Measurements from ENCODE around the gene TNF.

Gene TNF

DNA sequence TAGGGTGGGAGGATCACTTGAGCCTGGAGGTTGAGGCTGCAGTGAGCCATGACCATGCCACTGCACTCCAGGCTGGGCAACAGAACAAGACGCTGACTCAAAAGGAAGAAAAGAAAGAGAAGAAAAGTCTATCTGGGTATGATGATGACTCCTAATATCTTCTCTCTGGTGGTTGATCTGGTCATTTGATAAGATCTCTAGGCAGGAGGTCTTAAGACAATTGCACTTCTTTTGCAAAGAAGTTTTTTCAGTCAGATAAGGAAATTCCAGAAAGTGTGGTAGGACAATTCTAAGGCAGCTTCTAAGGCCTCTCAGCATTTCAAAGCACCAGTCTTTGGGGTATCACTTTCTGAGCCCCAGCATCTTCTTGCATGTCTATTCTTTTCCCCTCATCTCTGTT is 32.0 kb downstream of the TNF start:
- TF ChIP-seq, protein P1, sequence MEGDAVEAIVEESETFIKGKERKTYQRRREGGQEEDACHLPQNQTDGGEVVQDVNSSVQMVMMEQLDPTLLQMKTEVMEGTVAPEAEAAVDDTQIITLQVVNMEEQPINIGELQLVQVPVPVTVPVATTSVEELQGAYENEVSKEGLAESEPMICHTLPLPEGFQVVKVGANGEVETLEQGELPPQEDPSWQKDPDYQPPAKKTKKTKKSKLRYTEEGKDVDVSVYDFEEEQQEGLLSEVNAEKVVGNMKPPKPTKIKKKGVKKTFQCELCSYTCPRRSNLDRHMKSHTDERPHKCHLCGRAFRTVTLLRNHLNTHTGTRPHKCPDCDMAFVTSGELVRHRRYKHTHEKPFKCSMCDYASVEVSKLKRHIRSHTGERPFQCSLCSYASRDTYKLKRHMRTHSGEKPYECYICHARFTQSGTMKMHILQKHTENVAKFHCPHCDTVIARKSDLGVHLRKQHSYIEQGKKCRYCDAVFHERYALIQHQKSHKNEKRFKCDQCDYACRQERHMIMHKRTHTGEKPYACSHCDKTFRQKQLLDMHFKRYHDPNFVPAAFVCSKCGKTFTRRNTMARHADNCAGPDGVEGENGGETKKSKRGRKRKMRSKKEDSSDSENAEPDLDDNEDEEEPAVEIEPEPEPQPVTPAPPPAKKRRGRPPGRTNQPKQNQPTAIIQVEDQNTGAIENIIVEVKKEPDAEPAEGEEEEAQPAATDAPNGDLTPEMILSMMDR (IDR thresholded peaks at IDR 0.05), result no peak

DNA sequence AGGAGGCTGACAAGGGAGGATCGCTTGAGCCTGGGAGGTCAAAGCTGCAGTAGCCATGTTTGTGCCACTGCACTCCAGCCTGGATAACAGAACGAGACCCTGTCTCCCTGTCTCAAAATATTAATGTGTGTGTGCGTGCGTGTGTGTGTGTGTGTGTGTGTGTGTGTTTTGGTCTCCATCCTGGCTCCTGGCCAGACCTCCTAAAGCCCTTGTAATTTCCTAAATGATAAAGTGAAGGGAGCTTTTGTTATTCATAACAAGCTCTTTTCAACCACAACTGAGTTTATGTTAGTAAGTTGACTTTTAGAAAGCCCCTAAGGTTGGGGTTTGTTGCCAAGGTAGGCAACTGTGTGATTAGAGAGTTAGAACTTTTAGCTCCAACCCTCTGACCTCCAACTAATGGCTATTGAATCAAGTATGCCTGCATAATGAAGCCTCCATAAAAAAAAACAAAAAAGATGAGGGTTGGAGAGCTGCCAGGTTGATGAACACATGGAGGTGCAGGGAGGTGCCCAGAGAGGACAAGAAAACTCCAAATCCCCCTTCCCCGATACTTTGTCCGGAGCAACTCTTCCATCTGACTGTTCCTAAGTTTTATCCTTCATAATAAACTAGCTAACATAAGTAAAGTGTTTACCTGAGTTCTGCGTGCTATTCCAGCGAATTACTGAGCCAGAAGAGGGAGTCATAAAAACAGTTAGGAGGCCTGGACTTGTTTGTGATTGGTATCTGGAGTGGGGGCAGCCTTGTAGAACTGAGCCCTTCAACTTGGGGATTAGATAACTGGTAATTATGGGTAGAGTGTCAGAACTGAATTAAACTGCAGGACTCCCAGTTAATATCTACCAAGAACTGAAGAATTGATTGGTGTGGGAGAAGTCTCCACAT is 34.4 kb downstream of the TNF start:
- TF ChIP-seq, protein P1 (IDR thresholded peaks at IDR 0.05), result no peak

DNA sequence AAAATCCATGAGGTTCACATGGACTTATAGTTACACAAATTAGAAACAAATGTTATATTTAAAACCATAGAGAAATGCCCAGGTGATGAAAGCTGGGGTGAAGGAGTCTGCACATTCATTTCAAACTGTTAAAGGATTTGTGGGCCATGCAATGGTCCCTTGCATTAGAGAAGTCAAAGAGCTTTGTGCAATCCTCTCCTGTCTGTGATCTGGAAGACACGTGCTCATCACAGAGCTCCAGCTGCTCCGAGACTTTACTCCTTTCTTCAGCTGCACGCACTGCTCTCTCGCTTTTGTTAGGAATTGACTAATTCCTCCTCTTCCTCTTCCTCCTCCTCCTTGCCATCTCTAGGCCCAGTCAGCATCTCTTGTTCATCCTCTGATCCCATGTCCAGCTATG is 35.6 kb downstream of the TNF start:
- TF ChIP-seq, protein P1 (IDR thresholded peaks at IDR 0.05), result no peak

DNA sequence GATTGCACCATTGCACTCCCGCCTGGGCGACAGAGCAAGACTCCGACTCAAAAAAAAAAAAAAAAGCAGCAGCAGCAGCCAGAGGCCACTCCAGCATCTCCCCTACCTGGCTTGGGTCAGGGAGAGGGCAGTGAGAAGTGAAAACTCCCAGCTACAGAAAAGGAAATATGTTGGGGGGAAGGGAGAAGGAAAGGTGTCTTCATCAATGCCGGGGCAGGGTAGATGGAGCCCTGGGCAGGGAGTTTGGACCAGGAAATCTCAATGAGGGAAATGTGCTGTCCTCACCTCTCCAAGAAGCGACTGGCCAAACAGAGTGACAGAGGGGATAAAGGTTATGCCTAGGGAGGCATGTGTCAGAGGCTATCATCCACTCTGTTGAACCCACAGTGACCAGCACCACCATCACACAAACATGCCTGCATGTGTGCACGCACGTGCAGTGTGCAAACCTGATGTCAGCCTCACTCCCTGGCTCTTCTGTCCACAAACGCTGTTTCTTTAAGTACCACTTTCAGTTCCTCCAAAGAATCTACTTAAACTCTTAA is 38.8 kb downstream of the TNF start:
- TF ChIP-seq, protein P1 (IDR thresholded peaks at IDR 0.05), result no peak

DNA sequence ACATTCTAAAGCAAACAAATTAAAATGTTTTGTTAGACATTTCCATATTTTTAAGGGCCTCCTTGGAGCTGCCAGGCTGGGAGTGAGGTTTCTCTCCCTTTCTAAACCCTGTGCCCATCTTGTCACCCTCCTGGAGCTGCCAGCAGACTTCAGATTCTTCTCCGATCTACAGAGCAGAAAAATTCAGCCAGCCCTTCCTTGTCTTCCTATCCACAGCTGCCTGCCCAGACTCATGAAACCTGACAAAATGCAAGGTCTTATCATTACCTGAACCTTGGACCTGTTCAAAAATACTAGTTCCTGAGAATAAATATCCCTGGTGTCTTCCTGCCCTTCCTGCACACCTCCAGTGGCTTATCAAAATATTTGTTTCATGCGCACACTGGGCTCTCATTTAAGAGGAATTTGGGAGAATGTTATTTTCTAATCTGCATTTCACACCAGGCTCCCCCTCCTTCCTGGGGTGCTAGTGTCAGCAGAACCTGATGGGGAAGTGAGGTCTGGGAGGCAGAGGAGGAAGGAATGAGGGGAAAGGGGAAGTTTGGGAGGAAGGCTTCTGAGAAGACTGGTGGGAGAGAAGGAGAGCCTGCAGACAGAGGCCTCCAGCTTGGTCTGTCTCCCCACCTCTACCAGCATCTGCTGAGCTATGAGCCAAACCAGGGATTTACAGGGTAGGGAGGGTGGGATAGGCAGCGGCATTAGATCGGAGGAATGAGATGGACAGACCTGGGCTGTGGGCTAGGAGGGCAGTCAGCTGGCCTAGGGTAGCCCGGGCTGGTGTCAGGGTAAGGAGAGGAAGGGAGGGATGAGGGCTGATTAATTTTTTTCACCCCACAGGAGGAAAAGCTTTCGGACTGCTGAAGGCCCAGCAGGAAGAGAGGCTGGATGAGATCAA is 39.6 kb downstream of the TNF start, which contains the start of gene AIF1:
Gene AIF1 (plus strand): TSS at position 551 of the 895 bp plus-strand sequence. CDS start 96 bp downstream, at position 647.
- TF ChIP-seq, protein P1 (IDR thresholded peaks at IDR 0.05), result no peak

DNA sequence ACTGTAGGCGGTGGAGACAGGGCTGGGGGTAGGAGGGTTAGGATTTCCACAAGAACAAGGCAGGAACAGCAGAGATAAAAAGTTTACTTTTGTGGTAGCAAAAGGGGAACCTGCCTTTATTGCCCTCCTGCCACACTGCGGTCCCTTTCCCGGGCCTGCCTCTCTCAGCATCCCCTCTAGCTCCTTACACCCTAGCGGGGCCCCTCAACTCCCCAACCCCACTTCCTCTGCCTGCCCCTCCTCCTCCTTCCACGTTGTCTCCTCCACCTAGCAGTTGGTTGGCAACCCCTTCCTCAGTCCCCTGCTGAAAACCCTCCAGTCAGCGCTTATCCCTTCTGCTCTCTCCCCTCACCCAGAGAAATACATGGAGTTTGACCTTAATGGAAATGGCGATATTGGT is 40.4 kb downstream of the TNF start:
- TF ChIP-seq, protein P1 (IDR thresholded peaks at IDR 0.05), result no peak

DNA sequence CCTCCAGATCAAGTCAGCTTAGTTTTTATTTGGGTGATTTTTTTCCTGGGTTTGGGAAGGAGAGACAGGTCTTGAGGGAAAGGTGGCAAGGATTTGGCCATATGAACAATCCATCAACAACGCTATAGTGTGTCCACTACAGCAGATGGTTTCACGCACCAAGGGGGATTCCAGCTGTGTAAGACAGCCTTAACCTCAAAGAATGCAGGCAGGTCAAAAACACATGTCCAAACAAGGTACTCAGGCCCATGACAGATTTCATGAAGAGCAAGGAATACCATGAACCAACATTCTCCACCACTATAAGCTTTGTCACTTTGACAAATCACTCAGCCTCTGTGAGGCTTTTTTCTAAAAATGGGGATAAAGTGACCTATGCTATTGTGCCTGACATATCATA is 41.6 kb downstream of the TNF start:
- TF ChIP-seq, protein P1 (IDR thresholded peaks at IDR 0.05), result no peak
